ENCODE measurements around the gene GAL3ST3. TPM values are rescaled to one million over a fixed set of nuclear protein-coding genes. Genes with fewer than 3 reads are reported as not detected.

The GAL3ST3 gene
- total RNA-seq, 2 donors from 2014 or later, result 7.8 to 9.8 TPM

GRCh38 chr11:66071381-66071801 lies 22.4 kb upstream of the GAL3ST3 start:
- no peak for DNase-seq
- no peak for ATAC-seq
- intact Hi-C loops (cut with DNase I), result loop anchor here in 1 of 2 donors (5.0 kb wide), 1 partner anchor 61 kb away; no protein-coding TSS in a partner anchor

GRCh38 chr11:66070604-66071380 lies 21.8 kb upstream of the GAL3ST3 start:
- intact Hi-C loops (cut with DNase I), result loop anchor here in 1 of 2 donors (5.0 kb wide), 1 partner anchor 62 kb away; no protein-coding TSS in a partner anchor
- peak; percentile 75 for DNase-seq
- ATAC-seq, result peak; percentile 15 to 35

GRCh38 chr11:66069715-66070603 lies 21.0 kb upstream of the GAL3ST3 start, which contains the start of gene PACS1:
TSS of gene PACS1 (plus strand) at chr11:66070272. CDS start at chr11:66070487, 215 bp downstream.
- intact Hi-C loops (cut with DNase I), result loop anchor here in 1 of 2 donors (5.0 kb wide), 1 partner anchor 62 kb away; no protein-coding TSS in a partner anchor
- ATAC-seq, result peak; percentile 88 to 90

DNA sequence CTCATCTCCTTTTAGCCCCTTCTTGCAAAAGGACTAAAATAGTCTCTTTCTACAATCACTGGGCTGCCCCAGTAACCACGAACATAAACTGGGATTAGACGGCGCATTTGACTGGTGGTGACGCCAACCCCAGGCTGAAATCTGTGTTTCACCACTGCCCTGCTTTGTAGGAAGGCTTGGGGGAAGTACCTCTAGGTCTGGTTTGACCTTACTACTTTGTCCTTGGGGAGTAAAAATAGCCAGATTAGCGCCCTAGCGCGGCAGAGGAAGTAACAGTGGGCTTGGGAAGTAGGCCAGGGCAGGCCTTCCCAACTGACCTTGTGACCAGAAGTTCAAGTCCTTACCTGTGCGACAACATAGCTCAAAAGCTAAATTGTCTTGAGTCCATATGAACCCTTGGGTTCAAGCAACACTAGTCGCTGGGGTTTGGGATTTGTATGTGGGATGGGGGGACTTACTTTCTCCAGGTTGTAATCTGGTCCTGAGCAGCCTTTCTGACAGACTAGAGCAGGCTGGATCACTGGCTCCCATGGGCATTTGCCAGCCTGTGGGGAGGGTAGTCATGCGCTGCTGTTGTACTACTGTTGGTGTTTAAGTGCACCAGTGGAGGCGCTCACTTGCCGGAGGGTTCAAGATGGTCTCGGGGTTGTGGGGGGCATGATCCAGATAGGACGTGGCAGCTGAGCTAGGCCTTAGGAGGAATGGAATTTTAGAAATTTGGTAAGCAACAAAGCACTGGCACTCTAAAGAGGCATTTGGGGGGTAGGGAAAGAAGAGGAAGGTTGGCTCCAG lies 20.2 kb upstream of the GAL3ST3 start:
- peak; percentile 60 for DNase-seq
- ATAC-seq, result peak; percentile 29 to 33
- intact Hi-C loops (cut with DNase I), result no loop called here

More at GRCh38 chr11:66069715-66070603, 21.0 kb upstream of the GAL3ST3 start, which contains the start of gene PACS1:
- DNase-seq, result peak; percentile 90

- intact Hi-C loops (cut with DNase I), result no loop called here
- DNase-seq (peak; percentile 80), ATAC-seq (peak; percentile 28 to 45)
Observed at GRCh38 chr11:66068154-66068821, 19.3 kb upstream of the GAL3ST3 start.

- ATAC-seq (no peak), DNase-seq (no peak)
- intact Hi-C loops (cut with DNase I), result no loop called here
Observed at GRCh38 chr11:66067640-66068039, 18.7 kb upstream of the GAL3ST3 start.

DNA sequence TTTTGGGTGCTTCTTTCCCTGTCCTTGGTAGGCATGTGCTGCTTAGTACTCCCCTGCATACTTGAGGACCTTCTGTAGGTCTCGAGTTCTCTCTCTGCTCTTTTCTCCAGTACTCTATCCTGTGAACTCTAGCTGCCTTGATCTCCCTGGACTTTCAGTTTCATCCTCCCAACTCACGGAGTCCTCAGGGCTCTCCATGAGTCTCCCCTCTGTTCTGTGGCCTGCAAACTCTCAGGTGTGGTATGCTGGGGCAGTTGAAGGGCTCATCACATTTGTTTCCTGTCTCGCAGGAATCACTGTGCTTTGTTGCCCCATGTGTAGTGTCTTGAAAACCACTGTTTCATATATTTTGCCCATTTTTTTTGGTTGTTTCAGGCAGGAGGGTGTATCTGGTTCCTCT lies 17.8 kb upstream of the GAL3ST3 start:
- intact Hi-C loops (cut with DNase I), result no loop called here
- ATAC-seq, result no peak

GRCh38 chr11:66064571-66064970 lies 15.6 kb upstream of the GAL3ST3 start:
- no peak for ATAC-seq
- DNase-seq, result no peak
- intact Hi-C loops (cut with DNase I), result no loop called here

More for the DNA sequence above, 17.8 kb upstream of the GAL3ST3 start:
- DNase-seq, result no peak

DNA sequence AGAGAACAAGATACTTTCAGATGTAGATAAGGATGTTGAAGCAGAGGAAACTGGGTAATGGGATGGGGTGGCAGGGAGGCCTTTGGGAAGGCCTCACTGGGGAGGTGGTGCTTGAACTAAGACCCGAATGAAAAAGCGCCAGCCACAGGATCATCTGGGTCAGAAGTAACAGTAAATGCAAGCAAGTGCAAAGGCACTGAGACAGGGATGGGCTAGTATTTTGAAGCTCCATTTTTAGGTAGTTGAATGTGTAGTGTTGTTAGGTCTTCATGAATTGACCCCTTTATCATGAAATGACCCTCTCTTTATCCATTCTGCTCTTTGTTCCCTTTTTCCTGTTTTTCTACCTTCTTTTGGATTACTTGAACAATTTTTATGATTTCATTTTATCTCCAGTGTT lies 14.9 kb upstream of the GAL3ST3 start:
- intact Hi-C loops (cut with DNase I), result no loop called here
- ATAC-seq, result no peak
- no peak for DNase-seq

DNA sequence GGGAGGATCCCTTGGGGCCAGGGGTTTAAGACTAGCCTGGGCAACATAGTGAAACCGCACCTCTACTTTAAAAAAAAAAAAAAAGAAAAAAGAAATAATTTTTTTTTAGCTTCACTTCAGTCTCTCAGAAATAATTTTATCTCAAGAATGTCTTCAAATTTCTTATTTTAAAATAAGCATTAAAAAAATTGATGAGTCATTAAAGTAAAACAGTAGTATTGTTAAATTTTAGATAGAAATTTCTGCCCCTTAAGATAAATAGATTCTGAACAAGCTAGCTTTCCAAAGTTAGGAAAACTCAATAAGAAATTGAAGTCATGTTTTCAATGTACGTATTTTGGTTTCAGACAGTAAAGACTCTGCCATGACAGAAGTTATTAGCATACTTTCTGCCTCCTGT lies 13.4 kb upstream of the GAL3ST3 start:
- DNase-seq (no peak), ATAC-seq (no peak)
- intact Hi-C loops (cut with DNase I), result no loop called here

GRCh38 chr11:66061268-66061667 lies 12.3 kb upstream of the GAL3ST3 start:
- no peak for ATAC-seq
- intact Hi-C loops (cut with DNase I), result no loop called here

GRCh38 chr11:66059966-66060680 lies 11.2 kb upstream of the GAL3ST3 start:
- ATAC-seq, result no peak
- intact Hi-C loops (cut with DNase I), result no loop called here
- DNase-seq, result no peak

More at GRCh38 chr11:66061268-66061667, 12.3 kb upstream of the GAL3ST3 start:
- no peak for DNase-seq

- intact Hi-C loops (cut with DNase I), result no loop called here
- ATAC-seq (no peak), DNase-seq (no peak)
Observed at GRCh38 chr11:66056501-66056900, 7.5 kb upstream of the GAL3ST3 start.

DNA sequence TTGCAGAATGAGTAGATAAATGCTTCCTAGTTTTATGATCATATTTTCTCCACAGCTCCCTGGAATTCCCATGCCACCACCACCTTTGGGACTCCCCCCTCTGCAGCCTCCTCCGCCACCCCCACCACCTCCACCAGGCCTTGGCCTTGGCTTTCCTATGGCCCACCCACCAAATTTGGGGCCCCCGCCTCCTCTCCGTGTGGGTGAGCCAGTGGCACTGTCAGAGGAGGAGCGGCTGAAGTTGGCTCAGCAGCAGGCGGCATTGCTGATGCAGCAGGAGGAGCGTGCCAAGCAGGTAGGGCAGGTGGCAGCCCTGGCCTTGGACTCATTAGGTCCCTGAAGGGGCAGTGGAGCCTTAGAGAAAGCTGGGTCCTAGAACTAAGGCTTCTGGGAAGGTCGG lies 6.1 kb upstream of the GAL3ST3 start:
- ATAC-seq (no peak), DNase-seq (no peak)
- intact Hi-C loops (cut with DNase I), result no loop called here

- DNase-seq (no peak), ATAC-seq (no peak)
- intact Hi-C loops (cut with DNase I), result no loop called here
Observed at GRCh38 chr11:66052664-66052982, 3.7 kb upstream of the GAL3ST3 start.

GRCh38 chr11:66051766-66052663 lies 3.1 kb upstream of the GAL3ST3 start, which contains the start of gene SF3B2:
TSS of gene SF3B2 (plus strand) at chr11:66052364. CDS start at chr11:66052385, 21 bp downstream.
- intact Hi-C loops (cut with DNase I), result no loop called here
- ATAC-seq (peak; percentile 96 to 98), DNase-seq (peak; percentile 99)

DNA sequence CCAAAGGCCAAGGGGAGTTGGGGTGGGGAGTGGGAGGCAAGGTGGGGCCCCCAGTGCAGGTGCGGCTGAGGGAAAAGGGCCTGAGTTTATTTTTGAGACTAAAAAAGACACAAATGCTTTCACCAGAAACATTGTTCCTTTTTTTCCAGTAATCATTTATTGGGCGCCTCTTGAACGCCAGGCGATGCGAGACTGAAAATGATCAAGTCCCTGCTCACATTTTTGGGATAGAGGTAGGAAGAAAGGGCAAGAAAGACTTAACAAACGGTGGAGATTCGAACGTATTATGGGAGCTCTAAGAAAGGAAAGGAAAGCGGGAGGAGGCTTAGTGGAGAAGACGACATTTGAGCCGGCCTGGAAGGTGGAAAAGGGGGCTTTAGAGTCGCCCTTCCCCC lies 2.4 kb upstream of the GAL3ST3 start:
- no peak for DNase-seq
- intact Hi-C loops (cut with DNase I), result no loop called here
- ATAC-seq, result no peak
